ENCODE data around the gene MC3R.
A peak's percentile ranks its signal among the peaks of the same experiment; 100 is the strongest.
"Not testable (repeated sequence)": the region's sequence is repeated elsewhere in the genome, so short reads cannot be mapped to it uniquely, and the experiment has no call there.

The MC3R gene

GRCh38 chr20:56247954-56248782 is at the start of gene MC3R:
MC3R (plus strand) TSS chr20:56248732; CDS start chr20:56248844, 112 bp downstream.
- peak; percentile 66 for DNase-seq (ENCODE audit: low spot score)

GRCh38 chr20:56200456-56200855 is 48.1 kb upstream of the MC3R start:
- peak; percentile 35 for DNase-seq (ENCODE audit: low spot score)

GRCh38 chr20:56202493-56203077 is 45.9 kb upstream of the MC3R start:
- peak; percentile 76 for DNase-seq (ENCODE audit: low spot score)

GRCh38 chr20:56204206-56204605 is 44.3 kb upstream of the MC3R start:
- DNase-seq (ENCODE audit: low spot score), result no peak

GRCh38 chr20:56205346-56205745 is 43.2 kb upstream of the MC3R start:
- DNase-seq (ENCODE audit: low spot score), result no peak

- no peak for DNase-seq (ENCODE audit: low spot score)
These were observed 40.9 kb upstream of the MC3R start for GRCh38 chr20:56207656-56208055.

- no peak for DNase-seq (ENCODE audit: low spot score)
These were observed 40.4 kb upstream of the MC3R start for GRCh38 chr20:56208121-56208520.

GRCh38 chr20:56211051-56211450 is 37.5 kb upstream of the MC3R start:
- no peak for DNase-seq (ENCODE audit: low spot score)

GRCh38 chr20:56212091-56212490 is 36.4 kb upstream of the MC3R start:
- no peak for DNase-seq (ENCODE audit: low spot score)

- no peak for DNase-seq (ENCODE audit: low spot score)
These were observed 35.2 kb upstream of the MC3R start for GRCh38 chr20:56213321-56213720.

GRCh38 chr20:56215115-56215514 is 33.4 kb upstream of the MC3R start:
- DNase-seq (ENCODE audit: low spot score), result no peak

- no peak for DNase-seq (ENCODE audit: low spot score)
These were observed 30.7 kb upstream of the MC3R start for GRCh38 chr20:56217829-56218228.

GRCh38 chr20:56221186-56221585 is 27.3 kb upstream of the MC3R start:
- not testable (repeated sequence) for DNase-seq (ENCODE audit: low spot score)

- no peak for DNase-seq (ENCODE audit: low spot score)
These were observed 26.3 kb upstream of the MC3R start for GRCh38 chr20:56222201-56222600.

GRCh38 chr20:56222945-56223344 is 25.6 kb upstream of the MC3R start:
- peak; percentile 21 for DNase-seq (ENCODE audit: low spot score)

- DNase-seq (ENCODE audit: low spot score), result no peak
These were observed 25.2 kb upstream of the MC3R start for GRCh38 chr20:56223352-56223751.

- DNase-seq (ENCODE audit: low spot score), result no peak
These were observed 20.5 kb upstream of the MC3R start for GRCh38 chr20:56228021-56228420.

GRCh38 chr20:56229812-56230211 is 18.7 kb upstream of the MC3R start:
- DNase-seq (ENCODE audit: low spot score), result no peak

- no peak for DNase-seq (ENCODE audit: low spot score)
These were observed 14.4 kb upstream of the MC3R start for GRCh38 chr20:56234110-56234509.

GRCh38 chr20:56237335-56237734 is 11.2 kb upstream of the MC3R start:
- DNase-seq (ENCODE audit: low spot score), result no peak

- DNase-seq (ENCODE audit: low spot score), result no peak
These were observed 4.3 kb upstream of the MC3R start for GRCh38 chr20:56244259-56244658.

GRCh38 chr20:56245761-56246160 is 2.8 kb upstream of the MC3R start:
- DNase-seq (ENCODE audit: low spot score), result peak; percentile 86

- DNase-seq (ENCODE audit: low spot score), result no peak
These were observed 868 bp downstream of the MC3R start for GRCh38 chr20:56249244-56249955.
